VCaP (cell line): ENCODE measurements around the gene FABP7.
"Not testable (repeated sequence)": the region's sequence is repeated elsewhere in the genome, so short reads cannot be mapped to it uniquely, and the experiment has no call there.

Experiments
- H3K27ac ChIP-seq: fragments of 450-650 bp; 2 replicates; pipeline ENCODE4 v1.5.1; 2017
- CTCF ChIP-seq: fragments of 450-650 bp; conservative IDR thresholded peaks from 2 replicates; pipeline ENCODE4 v1.5.1; 2017; ENCODE audit warnings: mild to moderate bottlenecking, moderate library complexity

The FABP7 gene

GRCh38 chr6:122736616-122737015 lies 42.9 kb upstream of the FABP7 start:
- no peak overlapping the region for H3K27ac ChIP-seq
- no peak for TF ChIP-seq CTCF

- no peak for TF ChIP-seq CTCF
Measured at GRCh38 chr6:122740091-122740490, 39.4 kb upstream of the FABP7 start.

GRCh38 chr6:122740936-122741335 lies 38.6 kb upstream of the FABP7 start:
- H3K27ac ChIP-seq, result no peak overlapping the region
- TF ChIP-seq CTCF, result no peak

More at GRCh38 chr6:122740091-122740490, 39.4 kb upstream of the FABP7 start:
- H3K27ac ChIP-seq, result no peak overlapping the region

- TF ChIP-seq CTCF, result peak; percentile 28
- not testable (repeated sequence) for H3K27ac ChIP-seq
Measured at GRCh38 chr6:122744247-122744646, 35.3 kb upstream of the FABP7 start.

- not testable (repeated sequence) for H3K27ac ChIP-seq
Measured at GRCh38 chr6:122744856-122745255, 34.7 kb upstream of the FABP7 start.

- H3K27ac ChIP-seq, result no peak overlapping the region
- no peak for TF ChIP-seq CTCF
Measured at GRCh38 chr6:122746688-122747087, 32.8 kb upstream of the FABP7 start.

- no peak for TF ChIP-seq CTCF
Measured at GRCh38 chr6:122747573-122747972, 31.9 kb upstream of the FABP7 start.

GRCh38 chr6:122748945-122749344 lies 30.6 kb upstream of the FABP7 start:
- not testable (repeated sequence) for H3K27ac ChIP-seq

More at GRCh38 chr6:122747573-122747972, 31.9 kb upstream of the FABP7 start:
- H3K27ac ChIP-seq, result no peak overlapping the region

GRCh38 chr6:122749451-122750050 lies 30.0 kb upstream of the FABP7 start:
- H3K27ac ChIP-seq, result no peak overlapping the region
- no peak for TF ChIP-seq CTCF
